Measurements from ENCODE around the gene IL17RC.

Gene IL17RC

GRCh38 chr3:9976721-9977709 lies 60.1 kb downstream of the IL17RC start:
- DNase-seq (ENCODE audit: low read depth) = peak; percentile 94
- TF ChIP-seq, protein P1, sequence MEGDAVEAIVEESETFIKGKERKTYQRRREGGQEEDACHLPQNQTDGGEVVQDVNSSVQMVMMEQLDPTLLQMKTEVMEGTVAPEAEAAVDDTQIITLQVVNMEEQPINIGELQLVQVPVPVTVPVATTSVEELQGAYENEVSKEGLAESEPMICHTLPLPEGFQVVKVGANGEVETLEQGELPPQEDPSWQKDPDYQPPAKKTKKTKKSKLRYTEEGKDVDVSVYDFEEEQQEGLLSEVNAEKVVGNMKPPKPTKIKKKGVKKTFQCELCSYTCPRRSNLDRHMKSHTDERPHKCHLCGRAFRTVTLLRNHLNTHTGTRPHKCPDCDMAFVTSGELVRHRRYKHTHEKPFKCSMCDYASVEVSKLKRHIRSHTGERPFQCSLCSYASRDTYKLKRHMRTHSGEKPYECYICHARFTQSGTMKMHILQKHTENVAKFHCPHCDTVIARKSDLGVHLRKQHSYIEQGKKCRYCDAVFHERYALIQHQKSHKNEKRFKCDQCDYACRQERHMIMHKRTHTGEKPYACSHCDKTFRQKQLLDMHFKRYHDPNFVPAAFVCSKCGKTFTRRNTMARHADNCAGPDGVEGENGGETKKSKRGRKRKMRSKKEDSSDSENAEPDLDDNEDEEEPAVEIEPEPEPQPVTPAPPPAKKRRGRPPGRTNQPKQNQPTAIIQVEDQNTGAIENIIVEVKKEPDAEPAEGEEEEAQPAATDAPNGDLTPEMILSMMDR (conservative IDR thresholded peaks at IDR 0.05; ENCODE audit: low read depth, low read length) = no peak
- no peak overlapping the region for H3K4me3 ChIP-seq (ENCODE audit: low read length)

GRCh38 chr3:9978710-9979305 lies 61.9 kb downstream of the IL17RC start:
- TF ChIP-seq, protein P1 (conservative IDR thresholded peaks at IDR 0.05; ENCODE audit: low read depth, low read length) = no peak
- DNase-seq (ENCODE audit: low read depth) = no peak

GRCh38 chr3:9980251-9980650 lies 63.4 kb downstream of the IL17RC start:
- no peak overlapping the region for H3K4me3 ChIP-seq (ENCODE audit: low read length)
- TF ChIP-seq, protein P1 (conservative IDR thresholded peaks at IDR 0.05; ENCODE audit: low read depth, low read length) = no peak

More at GRCh38 chr3:9978710-9979305, 61.9 kb downstream of the IL17RC start:
- no peak overlapping the region for H3K4me3 ChIP-seq (ENCODE audit: low read length)

More at GRCh38 chr3:9980251-9980650, 63.4 kb downstream of the IL17RC start:
- no peak for DNase-seq (ENCODE audit: low read depth)
